SK-N-DZ (cell line): ENCODE data around the gene CHST15. TPM values are rescaled to one million over a fixed set of nuclear protein-coding genes. Genes with fewer than 3 reads are reported as not detected.

Experiments used
- DNase-seq: peaks from one replicate; pipeline ENCODE4 v3.0.0-alpha.2; 2015; ENCODE audit warnings: low spot score
- polyA plus RNA-seq, 2 experiments: library from polyadenylated mRNA; depleted of rRNA; stranded (reverse); fragments of >200 nt; gene quantifications; 2 replicates each; pipeline ENCODE4 v1.2.3, GENCODE V29; 2014

Gene CHST15, protein sequence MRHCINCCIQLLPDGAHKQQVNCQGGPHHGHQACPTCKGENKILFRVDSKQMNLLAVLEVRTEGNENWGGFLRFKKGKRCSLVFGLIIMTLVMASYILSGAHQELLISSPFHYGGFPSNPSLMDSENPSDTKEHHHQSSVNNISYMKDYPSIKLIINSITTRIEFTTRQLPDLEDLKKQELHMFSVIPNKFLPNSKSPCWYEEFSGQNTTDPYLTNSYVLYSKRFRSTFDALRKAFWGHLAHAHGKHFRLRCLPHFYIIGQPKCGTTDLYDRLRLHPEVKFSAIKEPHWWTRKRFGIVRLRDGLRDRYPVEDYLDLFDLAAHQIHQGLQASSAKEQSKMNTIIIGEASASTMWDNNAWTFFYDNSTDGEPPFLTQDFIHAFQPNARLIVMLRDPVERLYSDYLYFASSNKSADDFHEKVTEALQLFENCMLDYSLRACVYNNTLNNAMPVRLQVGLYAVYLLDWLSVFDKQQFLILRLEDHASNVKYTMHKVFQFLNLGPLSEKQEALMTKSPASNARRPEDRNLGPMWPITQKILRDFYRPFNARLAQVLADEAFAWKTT
- 21.7 and 24.0 TPM in 2 replicates for polyA plus RNA-seq (2014; cell fraction: cytosol; rRNA removed)
- 25.8 and 46.5 TPM in 2 replicates for polyA plus RNA-seq (2014; cell fraction: nucleus; rRNA removed)

DNA sequence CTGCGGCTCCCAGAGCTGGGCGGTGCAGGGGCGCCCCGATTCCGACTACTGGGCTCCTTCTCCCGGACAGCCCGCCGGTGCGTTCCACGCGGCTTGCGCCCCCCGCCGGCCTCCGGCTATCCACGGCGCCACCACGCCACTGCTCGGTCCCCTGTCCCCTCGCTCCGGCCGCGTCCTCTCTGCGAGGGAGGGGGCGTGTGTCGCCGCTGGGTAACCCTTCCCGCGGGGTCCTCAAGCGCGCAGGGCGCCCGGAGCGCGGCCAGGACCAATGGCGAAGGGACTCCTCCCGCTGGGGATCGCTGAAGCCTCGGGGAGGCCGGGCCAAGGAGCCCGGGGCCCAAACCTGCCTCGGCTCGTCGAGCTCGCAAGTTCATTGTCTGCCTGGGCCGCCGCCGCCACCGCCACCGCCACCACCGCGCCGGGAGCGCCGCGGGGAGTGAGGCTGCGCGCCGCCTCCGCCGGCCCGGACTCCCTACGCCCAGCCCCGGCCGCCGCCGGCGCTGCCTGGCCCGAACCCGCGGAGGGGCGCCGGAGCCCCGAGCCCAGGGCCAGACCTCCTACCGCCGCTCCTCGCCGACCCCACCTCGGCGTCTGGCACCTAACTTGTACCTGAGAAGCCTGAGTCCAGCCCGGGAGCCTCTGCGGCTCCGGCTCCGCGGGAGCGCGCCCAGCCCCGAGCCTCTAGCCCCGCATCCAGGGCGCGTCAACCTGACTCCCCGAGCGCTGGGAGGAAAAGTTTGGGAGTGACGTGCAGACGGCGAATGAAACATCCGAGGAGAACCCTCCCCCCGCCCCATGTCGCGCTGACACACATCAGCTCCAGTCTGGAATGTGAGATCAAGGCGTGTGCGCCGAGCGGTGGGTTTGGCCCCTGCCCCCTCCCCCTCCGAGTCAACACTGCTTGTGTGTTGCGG is at the start of gene CHST15:
Gene CHST15 (minus strand): TSS at position 739 of the 914 bp plus-strand sequence. CDS start 47,386 bp downstream, outside the sequence.
- DNase-seq: peak; percentile 47

DNA sequence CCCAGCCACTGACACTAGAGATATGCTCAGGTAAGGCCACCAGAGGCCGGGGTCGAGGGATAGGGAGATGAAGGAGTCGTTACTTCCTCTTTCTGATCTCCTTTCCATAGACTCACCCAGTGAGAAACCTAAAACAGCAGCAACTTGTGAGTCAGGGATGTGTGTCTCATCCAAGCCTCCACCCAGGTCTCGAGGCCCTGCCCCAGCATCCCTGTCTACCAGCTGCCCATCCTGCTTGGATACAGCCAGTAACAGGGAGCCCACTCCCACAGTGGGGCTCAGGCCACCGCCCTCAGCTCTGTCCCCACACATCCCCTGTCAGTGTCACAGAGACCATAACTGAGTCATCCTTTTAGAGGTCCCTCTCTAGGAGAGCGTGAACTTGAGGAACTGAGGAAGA is 49.6 kb upstream of the CHST15 start:
- DNase-seq: no peak

DNA sequence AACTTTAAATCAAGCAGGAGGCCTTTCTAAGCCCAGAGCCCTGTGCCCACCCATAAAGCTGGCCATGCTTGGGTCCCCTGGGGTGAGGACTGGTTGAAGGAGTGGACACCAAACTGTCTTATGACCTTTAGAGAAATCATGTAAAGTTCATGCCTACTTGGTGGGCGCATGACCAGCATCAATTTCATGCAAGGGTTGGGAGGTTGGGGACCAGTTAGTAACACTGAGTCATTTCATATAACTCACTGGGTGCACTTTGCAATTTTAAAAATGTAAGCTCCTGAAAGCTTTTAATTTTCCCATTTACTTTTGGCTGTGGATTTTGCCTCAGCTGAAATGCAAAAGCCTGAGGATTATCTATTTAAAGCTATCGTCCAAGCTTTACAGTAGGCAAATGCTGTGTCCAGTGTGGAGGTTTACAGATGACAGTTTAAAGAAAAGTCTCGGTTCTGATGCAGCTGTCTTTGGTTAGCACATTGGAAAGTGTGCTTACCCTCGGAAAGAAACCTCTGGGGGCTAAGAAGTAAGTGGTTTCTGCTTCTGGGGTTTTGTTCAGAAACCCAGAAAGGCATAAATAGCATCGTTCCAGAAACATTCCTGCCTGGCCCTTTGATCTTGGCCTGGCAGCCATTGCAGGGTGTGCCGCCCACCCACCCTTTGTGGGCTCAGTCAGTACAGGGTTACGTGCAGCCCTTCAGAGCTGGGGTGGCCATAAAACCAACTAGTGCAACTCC is 48.8 kb upstream of the CHST15 start:
- no peak for DNase-seq

- no peak for DNase-seq
Measured at GRCh38 chr10:124138883-124139348, 45.5 kb upstream of the CHST15 start.

GRCh38 chr10:124138195-124138882 is 44.9 kb upstream of the CHST15 start:
- no peak for DNase-seq

GRCh38 chr10:124134251-124134893 is 41.0 kb upstream of the CHST15 start:
- no peak for DNase-seq

DNA sequence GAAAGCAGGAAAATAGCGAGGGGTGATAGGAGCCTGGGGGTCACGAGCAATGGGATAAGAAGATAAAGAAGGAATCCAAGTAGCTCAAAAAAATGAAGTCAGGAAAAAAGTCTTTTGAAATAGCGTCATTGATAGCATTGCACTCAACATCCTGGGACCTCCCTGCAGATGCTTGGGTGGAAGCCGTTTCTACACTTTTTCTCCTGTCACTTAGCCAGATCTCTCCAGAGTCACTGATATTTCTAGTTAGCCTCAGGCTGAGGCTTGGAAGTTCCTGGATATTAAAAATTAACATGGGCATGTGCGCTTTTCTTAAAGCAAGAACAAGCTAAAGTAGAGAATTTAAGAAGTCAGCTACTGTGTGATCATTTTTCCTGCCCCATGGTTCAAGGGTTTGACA is 39.5 kb upstream of the CHST15 start:
- DNase-seq: no peak

DNA sequence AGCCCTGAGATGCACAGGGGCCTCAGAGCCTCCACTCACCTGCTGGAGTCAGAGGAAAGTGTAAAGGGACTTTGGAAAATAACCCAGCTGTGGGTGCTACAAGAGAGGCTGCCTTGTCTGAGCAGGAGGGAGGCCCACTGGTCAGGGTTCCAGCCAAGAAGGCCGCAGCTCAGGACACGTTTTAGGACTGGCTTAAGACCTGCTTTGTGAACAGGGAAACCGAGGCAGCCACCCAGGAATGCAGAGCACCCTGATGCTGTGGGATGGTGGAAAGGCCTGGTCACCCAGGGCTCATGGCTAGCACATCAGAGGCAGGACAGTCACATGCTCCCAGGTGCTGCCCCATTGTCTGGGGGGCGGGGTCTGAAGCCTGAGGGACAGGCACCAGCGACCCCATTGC is 38.9 kb upstream of the CHST15 start:
- DNase-seq: no peak

- DNase-seq: no peak
Measured at GRCh38 chr10:124131172-124131571, 37.8 kb upstream of the CHST15 start.

GRCh38 chr10:124130198-124130900 is 37.0 kb upstream of the CHST15 start:
- DNase-seq: no peak

- DNase-seq: no peak
Measured at GRCh38 chr10:124129471-124129870, 36.1 kb upstream of the CHST15 start.

DNA sequence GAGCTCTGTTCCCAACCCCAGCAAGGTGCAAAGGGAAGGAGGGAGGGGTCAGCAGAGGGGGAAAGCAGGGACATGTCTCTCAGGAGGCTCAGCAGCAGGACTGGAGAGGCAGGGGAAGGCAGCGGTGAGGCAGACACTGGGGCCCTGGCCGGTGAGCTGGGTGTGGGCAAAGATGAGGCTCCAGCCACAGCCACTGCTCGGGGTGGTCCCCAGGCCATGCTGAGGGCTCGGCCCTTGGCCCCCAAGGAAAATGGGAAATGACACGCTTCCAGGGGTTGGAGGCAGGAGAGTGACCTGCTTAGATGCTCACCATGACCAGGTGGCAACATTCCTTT is 35.4 kb upstream of the CHST15 start:
- no peak for DNase-seq

- no peak for DNase-seq
Measured at GRCh38 chr10:124127965-124128810, 34.8 kb upstream of the CHST15 start.

- DNase-seq: no peak
Measured at GRCh38 chr10:124127563-124127962, 34.2 kb upstream of the CHST15 start.

DNA sequence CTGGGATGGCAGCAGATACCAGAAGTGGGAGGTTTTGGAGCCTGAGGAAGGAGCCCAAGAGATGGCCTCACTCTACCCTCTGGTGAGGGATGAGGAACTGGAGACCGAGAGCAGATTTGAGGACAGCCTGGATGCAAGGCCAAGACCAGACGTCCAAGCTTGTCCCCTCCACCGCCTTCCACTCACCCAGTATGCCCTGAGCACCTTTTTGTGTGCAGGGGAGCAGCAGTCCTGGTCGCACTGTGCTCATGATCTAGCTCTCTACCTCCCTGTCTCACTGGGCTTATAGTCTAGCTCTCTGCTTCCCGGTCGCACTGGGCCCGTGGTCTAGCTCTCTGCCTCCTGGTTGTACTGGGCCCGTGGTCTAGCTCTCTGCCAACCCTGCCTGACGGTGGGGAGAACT is 33.6 kb upstream of the CHST15 start:
- no peak for DNase-seq

GRCh38 chr10:124126145-124126982 is 33.0 kb upstream of the CHST15 start:
- DNase-seq: no peak

DNA sequence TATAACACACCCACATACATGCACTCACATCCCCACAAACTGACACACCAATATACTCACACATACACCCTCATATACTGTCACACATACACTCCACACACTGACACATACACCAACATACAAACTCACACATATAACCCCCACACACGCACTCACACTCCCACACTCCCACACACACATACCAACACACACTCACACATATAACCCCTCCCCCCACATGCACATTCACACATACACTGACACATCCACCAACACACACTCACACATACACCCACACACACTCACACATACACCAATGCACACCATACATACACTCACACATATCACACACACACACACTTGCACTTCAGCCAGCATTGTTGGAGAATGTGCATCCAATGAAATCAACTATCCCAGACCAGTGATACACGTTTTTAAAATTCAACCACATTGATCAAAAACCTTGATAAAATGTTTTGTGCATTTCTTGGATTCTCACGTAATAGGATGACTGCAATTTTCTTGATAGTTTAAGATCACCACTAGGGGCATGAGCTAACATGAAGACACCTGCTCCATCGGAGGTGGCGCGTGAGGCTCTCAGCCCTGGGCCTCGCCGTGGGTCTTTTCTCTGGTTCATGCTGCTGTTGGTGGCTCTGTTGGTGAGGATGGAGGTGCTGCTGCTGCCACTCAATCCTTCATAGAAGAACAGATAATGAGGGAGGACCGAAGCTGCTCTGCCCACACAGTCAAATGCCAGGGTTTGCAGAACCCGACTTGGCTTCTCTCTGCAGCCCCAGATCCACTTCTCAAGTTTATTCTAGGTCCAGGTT is 32.1 kb upstream of the CHST15 start:
- peak; percentile 63 for DNase-seq
